K562 (cell line): Measurements from ENCODE around the gene YAP1. TPM values are rescaled to one million over a fixed set of nuclear protein-coding genes. Genes with fewer than 3 reads are reported as not detected.

Source experiments
- ATAC-seq: fragments of 200-7000 bp; cut with Tn5 transposase; 3 replicates; pipeline ENCODE4 v1.9.1; 2020; ENCODE audit warnings: moderate library complexity
- BruUV-seq: library from RNA; stranded (reverse); fragments of 400-500 nt; replicated peaks from 2 replicates; lab custom pipeline; 2021; lab: Mats Ljungman, UMichigan
- CTCF ChIA-PET: fragments of 300-600 bp; formaldehyde crosslinking; extraction: SDS; loops from one replicate; lab custom pipeline; 2021; ENCODE audit warnings: low intra/inter-chr PET ratio; lab: Yijun Ruan, JAX
- POLR2A ChIA-PET: fragments of 300-600, 350-650 bp; sonication (Branson Sonifier 250); formaldehyde crosslinking; extraction: SDS; loops from one replicate; lab custom pipeline; 2021; ENCODE audit warnings: antibody characterized with exemption, inconsistent platforms; lab: Yijun Ruan, JAX
- DNase-seq, 4 experiments: peaks; one replicate each; pipeline versions ENCODE4 v3.0.0 to v3.0.0-alpha.2; 2011 to 2018; ENCODE audit warnings: low spot score in 3 of 4, mixed read lengths in 3 of 4; ENCODE audit errors: extremely low read depth in 1 of 4
- FAIRE-seq: peaks from 2 replicates; lab custom pipeline; 2011; peaks lifted over from hg19 to GRCh38; lab: Jason Lieb, UNC
- H2AFZ ChIP-seq: 2 replicates; pipeline ENCODE4 v1.6.0; 2011; ENCODE audit warnings: low read depth, low read length, control low read depth, inconsistent platforms
- H3K27ac ChIP-seq: fragments of 200-600 bp; 3 replicates; pipeline ENCODE4 v1.8.0; 2011; ENCODE audit warnings: low read depth, mild to moderate bottlenecking, control low read depth, inconsistent platforms, low read length, moderate library complexity, mixed read lengths; ENCODE audit errors: extremely low read depth
- H3K27me3 ChIP-seq, 2 experiments: fragments of 300-600 bp in 1 of 2; 2 replicates in 1 of 2; 3 replicates in 1 of 2; pipeline versions ENCODE4 v1.6.0 to v1.8.0; 2011; ENCODE audit warnings: inconsistent platforms in 2 of 2, low read length in 2 of 2, mild to moderate bottlenecking in 1 of 2, mixed read lengths in 1 of 2, moderate library complexity in 1 of 2; ENCODE audit not compliant: control insufficient read depth in 2 of 2, insufficient read depth in 2 of 2
- H3K36me3 ChIP-seq: fragments of 300-600 bp; 3 replicates; pipeline ENCODE4 v1.8.0; 2011; ENCODE audit warnings: mild to moderate bottlenecking, low read length, inconsistent platforms; ENCODE audit not compliant: control insufficient read depth, insufficient read depth
- H3K4me1 ChIP-seq, 2 experiments: fragments of 200-600 bp in 1 of 2; replicated peaks in 1 of 2; 2 replicates in 1 of 2; 3 replicates in 1 of 2; pipeline versions ENCODE4 v1.5.1 to v1.8.0; 2011; ENCODE audit warnings: inconsistent platforms in 2 of 2, low read length in 2 of 2, mild to moderate bottlenecking in 1 of 2, mixed read lengths in 1 of 2, moderate library complexity in 1 of 2; ENCODE audit not compliant: control insufficient read depth in 2 of 2, insufficient read depth in 2 of 2
- H3K4me2 ChIP-seq: 2 replicates; pipeline ENCODE4 v1.6.1; 2011; ENCODE audit warnings: low read length, control low read depth, inconsistent platforms, mixed read lengths; ENCODE audit not compliant: insufficient read depth
- H3K4me3 ChIP-seq: fragments of 200-600 bp; sonication (generic), shearing (Covaris generic); 2 replicates; pipeline ENCODE4 v1.5.1; 2016; ENCODE audit warnings: control low read depth, inconsistent platforms
- H3K79me2 ChIP-seq: fragments of 200-600 bp; 3 replicates; pipeline ENCODE4 v1.8.0; 2011; ENCODE audit warnings: low read length, inconsistent platforms; ENCODE audit not compliant: control insufficient read depth, insufficient read depth
- H3K9ac ChIP-seq, 2 experiments: 2 replicates each; pipeline versions ENCODE4 v1.6.0 to v1.6.1; 2011; ENCODE audit warnings: low read depth in 2 of 2, low read length in 2 of 2, control low read depth in 1 of 2, inconsistent platforms in 1 of 2, mild to moderate bottlenecking in 1 of 2, mixed read lengths in 1 of 2; ENCODE audit not compliant: insufficient read depth in 1 of 2
- H3K9me1 ChIP-seq: one replicate; pipeline ENCODE4 v1.6.0; 2011; ENCODE audit warnings: inconsistent platforms, mild to moderate bottlenecking, low read length, moderate library complexity; ENCODE audit not compliant: control insufficient read depth, insufficient read depth
- H3K9me3 ChIP-seq: replicated peaks from 2 replicates; pipeline ENCODE4 v1.5.1; 2011; ENCODE audit warnings: low read depth, low read length, inconsistent platforms; ENCODE audit not compliant: control insufficient read depth, insufficient read depth
- H4K20me1 ChIP-seq: replicated peaks from 2 replicates; pipeline ENCODE4 v1.6.1; 2011; ENCODE audit warnings: low read length, inconsistent platforms, mixed read lengths; ENCODE audit not compliant: control insufficient read depth, insufficient read depth
- ARID3A ChIP-seq: IDR thresholded peaks from 2 replicates; pipeline ENCODE4 v1.6.1; 2012; ENCODE audit warnings: low read depth, low read length, improper control_type of control experiment, borderline replicate concordance
- BCL6 ChIP-seq: fragments of 250-450 bp; sonication (Bioruptor Pico); IDR thresholded peaks from 2 replicates; pipeline ENCODE4 v1.4.0; 2020
- NR2F6 ChIP-seq: fragments of 450-650 bp; formaldehyde crosslinking; IDR thresholded peaks from 2 replicates; pipeline ENCODE4 v1.4.0; 2020; ENCODE audit warnings: mild to moderate bottlenecking
- UBTF ChIP-seq, 2 experiments: IDR thresholded peaks; 2 replicates each; pipeline ENCODE4 v1.6.1; 2012; ENCODE audit warnings: improper control_type of control experiment in 2 of 2, low read depth in 2 of 2, low read length in 2 of 2, borderline replicate concordance in 1 of 2
- ZNF24 ChIP-seq: fragments of 450-650 bp; IDR thresholded peaks from 2 replicates; pipeline ENCODE4 v1.6.1; 2016
- in situ Hi-C: fragments of 300-500 bp; cut with MboI; formaldehyde crosslinking; loops from 4 replicates; pipeline ENCODE4 v1.15.0; 2018; ENCODE audit warnings: inconsistent platforms, mixed read lengths
- intact Hi-C: fragments of 100-400 bp; cut with micrococcal nuclease; formaldehyde crosslinking; loops from 2 replicates; pipeline ENCODE4 v1.14.2; 2022
- polyA plus RNA-seq, 8 experiments: library from polyadenylated mRNA; depleted of rRNA in 4 of 8; stranded (reverse) in 5 of 8; unstranded in 3 of 8; fragments of >200 nt; fragmentation: Nextera tagmentation in 2 of 8; fragmentation: Illumina TruSeq in 1 of 8; extraction: Ambion mirVana in 2 of 8; extraction: Trizol in 1 of 8; gene quantifications; 2 replicates each; pipeline versions ENCODE4 v1.2.1 to v1.2.3, GENCODE V29; 2011 to 2014; ENCODE audit warnings: inconsistent platforms in 1 of 8, missing spikeins in 1 of 8
- total RNA-seq, 7 experiments: library from RNA; depleted of rRNA in 6 of 7; stranded (reverse); fragments of >200 nt in 6 of 7; fragmentation: Illumina TruSeq in 2 of 7; extraction: Trizol in 2 of 7; gene quantifications; 2 replicates each; pipeline versions ENCODE4 v1.2.1 to v1.2.3, GENCODE V29; 2011 to 2021; ENCODE audit warnings: low replicate concordance in 1 of 7

The YAP1 gene
- total and polyA plus RNA-seq, 9 of the 15 experiments (the other 6 are each of a cell fraction or from before 2014, with no cell fraction given): 0.18 TPM; not detected in 8

- CTCF ChIA-PET: no interaction called here
- no peak for DNase-seq
- no peak for FAIRE-seq
- POLR2A ChIA-PET: no interaction called here
- in situ Hi-C loops (no loop called here), intact Hi-C loops (no loop called here)
- H3K9me1 ChIP-seq: no peaks in the 10 kb centered on the region
- no peaks in the 10 kb centered on the region for H3K4me1 ChIP-seq
- H3K27ac ChIP-seq: no peak overlapping the region
- no peak overlapping the region for H2AFZ ChIP-seq
- H3K9ac ChIP-seq: no peak overlapping the region
- no peak overlapping the region for H3K4me3 ChIP-seq
- TF ChIP-seq ZNF24: no peak
- TF ChIP-seq BCL6 (CRISPR knock-in tag): no peak
- TF ChIP-seq NR2F6 (CRISPR knock-in tag): no peak
- no peak for TF ChIP-seq ARID3A
- no peak for TF ChIP-seq UBTF (IDR thresholded peaks at IDR 0.05; ENCODE audit: borderline replicate concordance in 1 of 2, low read depth in 2 of 2, low read length in 2 of 2)
- TF ChIP-seq, all 486 proteins: peak for 0
- Histone ChIP-seq H3K27me3 (no peaks in the 10 kb centered on the region), H3K4me2 (no peak overlapping the region), H3K79me2 (no peaks in the 10 kb centered on the region), H3K36me3 (no peaks in the 10 kb centered on the region), H4K20me1 (no peaks in the 10 kb centered on the region), H3K9me3 (no peaks in the 10 kb centered on the region)
- no TSS peak for BruUV-seq
- no peak for ATAC-seq
Observed at GRCh38 chr11:102192349-102193066, 82.3 kb downstream of the YAP1 start.
